ENCODE measurements around the gene STARD3.

The STARD3 gene

DNA sequence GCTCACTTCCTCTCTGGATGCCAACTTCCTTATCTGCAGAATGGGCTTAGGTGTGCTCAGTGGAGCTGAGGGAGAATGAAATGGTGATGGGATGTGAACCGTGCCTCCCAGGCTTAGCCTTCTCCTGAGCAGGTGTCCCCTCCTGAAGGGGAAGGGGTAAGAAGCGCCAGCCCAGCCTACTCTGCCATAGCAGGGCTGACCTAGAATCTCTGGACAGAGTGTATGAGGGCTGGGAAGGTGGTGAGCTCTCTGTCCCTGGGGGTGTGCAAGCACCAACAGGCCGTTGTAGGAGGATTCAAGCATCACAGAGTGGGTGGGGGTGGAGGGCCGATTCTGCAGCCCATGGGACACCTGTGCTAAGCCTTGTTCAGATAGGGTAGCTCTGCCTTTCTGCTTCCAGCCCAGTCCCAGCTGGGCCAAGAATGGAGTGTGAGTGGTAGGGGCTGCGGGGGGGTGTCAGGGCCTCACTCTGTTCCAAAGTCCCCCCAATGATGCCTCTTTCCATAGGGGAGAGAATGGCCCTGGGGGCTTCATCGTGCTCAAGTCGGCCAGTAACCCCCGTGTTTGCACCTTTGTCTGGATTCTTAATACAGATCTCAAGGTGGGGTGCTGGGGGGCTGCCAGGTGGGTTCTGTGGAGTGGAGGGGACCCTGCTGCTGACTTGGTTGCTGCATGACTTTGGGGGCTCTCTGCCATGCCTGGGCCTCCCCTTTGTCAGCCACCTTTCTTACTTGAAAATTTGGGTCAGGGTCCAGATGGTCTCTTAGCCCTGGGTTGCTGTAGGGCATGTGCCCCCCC is 25.0 kb downstream of the STARD3 start:
- no peak for DNase-seq

DNA sequence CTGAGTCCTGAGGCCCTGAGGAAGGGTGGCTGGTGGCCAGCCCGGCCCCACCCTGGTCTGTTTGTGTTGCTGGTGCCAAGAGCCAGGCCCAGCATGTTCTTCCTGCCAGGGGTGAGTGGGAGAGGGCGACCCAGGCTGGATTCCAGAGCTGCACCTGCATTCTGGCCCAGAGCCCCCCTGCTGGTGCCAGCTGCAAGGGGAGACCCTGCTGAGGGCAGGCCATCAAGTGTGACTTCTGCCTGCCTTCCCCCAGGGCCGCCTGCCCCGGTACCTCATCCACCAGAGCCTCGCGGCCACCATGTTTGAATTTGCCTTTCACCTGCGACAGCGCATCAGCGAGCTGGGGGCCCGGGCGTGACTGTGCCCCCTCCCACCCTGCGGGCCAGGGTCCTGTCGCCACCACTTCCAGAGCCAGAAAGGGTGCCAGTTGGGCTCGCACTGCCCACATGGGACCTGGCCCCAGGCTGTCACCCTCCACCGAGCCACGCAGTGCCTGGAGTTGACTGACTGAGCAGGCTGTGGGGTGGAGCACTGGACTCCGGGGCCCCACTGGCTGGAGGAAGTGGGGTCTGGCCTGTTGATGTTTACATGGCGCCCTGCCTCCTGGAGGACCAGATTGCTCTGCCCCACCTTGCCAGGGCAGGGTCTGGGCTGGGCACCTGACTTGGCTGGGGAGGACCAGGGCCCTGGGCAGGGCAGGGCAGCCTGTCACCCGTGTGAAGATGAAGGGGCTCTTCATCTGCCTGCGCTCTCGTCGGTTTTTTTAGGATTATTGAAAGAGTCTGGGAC is 25.8 kb downstream of the STARD3 start:
- DNase-seq = no peak

DNA sequence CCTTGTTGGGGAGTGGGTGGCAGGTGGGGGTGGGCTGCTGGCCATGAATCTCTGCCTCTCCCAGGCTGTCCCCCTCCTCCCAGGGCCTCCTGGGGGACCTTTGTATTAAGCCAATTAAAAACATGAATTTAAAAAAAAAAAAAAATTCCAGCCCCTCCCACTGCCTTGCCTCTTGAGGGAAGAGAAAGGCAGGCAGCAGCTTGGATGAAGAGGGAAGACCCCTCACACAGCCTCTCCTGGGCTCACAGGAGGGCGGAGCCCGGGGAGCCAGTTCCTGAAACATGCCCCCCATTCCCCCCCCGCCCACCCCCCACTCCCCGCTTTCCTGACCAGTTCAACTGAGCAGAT is 26.4 kb downstream of the STARD3 start:
- no peak for DNase-seq

DNA sequence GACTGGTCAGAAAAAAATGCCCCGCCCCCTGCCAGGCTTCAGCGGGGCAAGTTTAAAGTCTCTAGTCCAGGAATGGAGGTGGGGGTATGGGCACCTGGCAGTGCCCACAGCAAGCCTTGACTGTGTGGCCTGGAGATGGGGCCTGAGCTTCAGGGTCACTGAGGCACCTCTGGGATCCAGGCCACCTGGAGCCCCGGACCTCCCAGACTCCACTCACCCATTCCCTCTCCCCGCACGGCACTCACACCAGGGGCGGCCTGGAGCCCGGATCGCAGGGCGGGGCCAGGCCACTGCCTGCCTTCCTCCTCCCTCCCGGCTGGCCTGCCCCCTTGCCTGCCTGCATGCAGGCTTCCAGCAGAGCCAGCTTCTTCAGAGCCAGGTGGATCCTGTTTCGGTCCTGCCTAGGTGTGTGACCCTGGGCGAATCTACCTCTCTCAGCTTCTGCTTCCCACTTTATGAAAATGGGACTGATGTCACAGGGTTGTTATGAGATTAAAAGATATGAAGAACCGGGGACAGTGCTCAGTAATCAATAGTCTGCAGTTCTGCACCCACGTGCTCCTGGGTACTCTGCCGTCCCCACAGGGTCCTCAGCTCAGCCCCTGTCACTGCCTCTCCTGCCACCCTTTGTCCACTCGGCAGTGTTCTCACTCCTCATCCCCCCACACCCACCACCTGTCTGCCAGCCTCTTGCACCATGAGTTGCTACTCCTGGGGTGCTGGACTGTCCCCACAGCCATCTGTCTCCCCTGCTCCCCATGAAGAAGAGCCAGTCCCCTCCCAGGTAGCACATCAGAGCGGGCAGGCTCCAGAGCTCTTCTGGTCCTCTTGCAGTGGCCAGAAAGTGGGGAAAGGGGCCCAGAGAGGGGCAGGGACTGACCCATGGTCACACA is 27.0 kb downstream of the STARD3 start:
- no peak for DNase-seq

DNA sequence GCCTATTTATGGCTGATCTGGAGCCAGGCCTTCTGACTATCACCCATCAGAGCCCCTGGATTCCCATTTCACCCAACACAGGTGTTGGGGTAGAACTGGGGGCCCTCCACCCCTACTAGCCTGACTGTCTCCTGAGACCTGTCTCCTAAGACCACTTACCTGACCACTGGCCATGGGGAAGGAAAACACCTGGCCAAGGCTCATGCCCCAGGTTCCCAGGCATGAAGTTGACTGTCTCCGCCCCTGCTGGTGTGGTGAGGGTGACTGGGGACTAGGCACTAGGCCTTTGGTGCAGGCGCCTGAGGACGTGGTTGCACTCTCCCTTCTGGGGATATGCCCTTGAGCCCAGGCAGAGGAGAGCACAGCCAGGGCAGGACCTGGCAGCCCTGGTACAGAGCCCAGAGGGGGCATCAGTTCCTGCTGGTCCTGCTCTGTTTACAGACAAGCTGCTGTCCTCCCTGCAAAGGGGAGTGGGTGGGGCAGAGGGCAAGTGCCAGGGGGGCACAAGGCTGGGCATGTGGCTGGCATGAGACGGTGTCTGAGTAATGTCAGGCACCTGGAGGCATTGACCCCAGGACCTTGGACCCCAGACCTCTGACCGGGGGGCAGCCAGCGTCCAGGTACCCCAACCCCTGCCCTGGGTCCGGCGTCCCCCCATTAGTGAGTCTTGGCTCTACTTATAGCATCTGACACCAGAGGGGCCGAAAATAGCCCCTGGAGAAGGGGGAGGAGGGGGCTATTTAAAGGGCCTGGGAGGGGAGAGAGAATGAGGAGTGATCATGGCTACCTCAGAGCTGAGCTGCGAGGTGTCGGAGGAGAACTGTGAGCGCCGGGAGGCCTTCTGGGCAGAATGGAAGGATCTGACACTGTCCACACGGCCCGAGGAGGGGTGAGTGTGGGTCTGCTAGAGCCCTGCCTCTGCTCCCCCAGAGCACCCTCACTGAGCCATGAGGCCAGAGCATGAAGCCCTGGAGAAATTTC is 27.9 kb downstream of the STARD3 start, which contains the start of gene TCAP:
TSS of gene TCAP (plus strand) at position 769 of the 981 bp plus-strand sequence. CDS start at position 780, 11 bp downstream.
- no peak for DNase-seq

DNA sequence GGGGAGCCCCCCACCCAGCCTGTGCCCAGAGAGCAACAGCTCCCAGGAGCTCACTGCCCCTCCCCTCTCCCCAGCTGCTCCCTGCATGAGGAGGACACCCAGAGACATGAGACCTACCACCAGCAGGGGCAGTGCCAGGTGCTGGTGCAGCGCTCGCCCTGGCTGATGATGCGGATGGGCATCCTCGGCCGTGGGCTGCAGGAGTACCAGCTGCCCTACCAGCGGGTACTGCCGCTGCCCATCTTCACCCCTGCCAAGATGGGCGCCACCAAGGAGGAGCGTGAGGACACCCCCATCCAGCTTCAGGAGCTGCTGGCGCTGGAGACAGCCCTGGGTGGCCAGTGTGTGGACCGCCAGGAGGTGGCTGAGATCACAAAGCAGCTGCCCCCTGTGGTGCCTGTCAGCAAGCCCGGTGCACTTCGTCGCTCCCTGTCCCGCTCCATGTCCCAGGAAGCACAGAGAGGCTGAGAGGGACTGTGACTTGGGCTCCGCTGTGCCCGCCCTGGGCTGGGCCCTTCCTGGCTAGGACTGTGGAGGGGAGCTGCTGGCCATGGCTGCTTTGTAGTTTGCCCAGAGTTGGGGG is 28.8 kb downstream of the STARD3 start:
- DNase-seq = peak; percentile 25

DNA sequence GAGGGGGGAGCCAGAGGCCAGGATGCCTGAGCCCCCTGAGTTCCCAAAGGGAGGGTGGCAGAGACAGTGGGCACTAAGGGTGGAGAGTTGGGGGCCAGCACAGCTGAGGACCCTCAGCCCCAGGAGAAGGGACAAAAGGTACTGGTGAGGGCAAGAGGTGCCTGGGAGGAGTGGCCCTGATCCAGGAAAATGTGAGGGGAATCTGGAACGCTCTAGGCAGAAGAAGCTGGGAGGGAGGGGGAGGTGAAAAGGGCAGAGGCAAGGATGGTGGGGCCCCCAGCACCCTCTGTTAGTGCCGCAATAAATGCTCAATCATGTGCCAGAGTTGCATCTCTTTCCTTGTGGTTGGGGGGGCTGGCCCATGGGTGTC is 29.3 kb downstream of the STARD3 start:
- DNase-seq = no peak

DNA sequence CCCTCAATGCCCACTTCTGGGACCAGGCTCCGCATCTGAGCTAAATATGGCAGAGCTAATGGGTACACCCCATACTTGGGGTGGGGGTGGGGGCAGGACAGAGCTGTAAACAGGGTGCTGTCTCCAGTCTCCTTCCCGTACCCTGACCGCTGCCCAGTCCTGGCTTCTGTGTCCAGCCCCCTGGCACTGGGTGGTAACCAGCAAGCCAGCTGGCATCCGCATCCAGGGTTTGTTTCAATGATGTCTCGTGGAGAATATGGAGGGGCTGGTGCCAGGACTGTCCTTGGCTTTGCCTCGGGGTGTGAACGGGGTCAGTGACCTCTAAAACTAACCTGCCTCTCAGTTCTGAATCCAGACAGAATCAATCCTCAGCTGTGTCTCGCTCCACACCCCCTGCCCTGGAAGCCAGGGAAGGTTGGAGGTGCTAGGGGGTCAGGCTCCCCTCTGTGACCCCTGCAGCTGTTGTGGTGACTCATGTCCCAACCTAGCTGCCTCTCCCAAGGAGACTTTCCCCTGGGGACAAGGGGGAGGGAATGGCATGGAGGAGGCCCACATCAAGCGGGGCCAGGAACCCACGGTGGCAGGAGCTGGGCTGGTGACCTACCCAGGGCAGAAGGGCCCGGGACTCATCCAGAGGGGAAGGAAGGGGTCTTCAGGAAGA is 29.8 kb downstream of the STARD3 start:
- DNase-seq = no peak

DNA sequence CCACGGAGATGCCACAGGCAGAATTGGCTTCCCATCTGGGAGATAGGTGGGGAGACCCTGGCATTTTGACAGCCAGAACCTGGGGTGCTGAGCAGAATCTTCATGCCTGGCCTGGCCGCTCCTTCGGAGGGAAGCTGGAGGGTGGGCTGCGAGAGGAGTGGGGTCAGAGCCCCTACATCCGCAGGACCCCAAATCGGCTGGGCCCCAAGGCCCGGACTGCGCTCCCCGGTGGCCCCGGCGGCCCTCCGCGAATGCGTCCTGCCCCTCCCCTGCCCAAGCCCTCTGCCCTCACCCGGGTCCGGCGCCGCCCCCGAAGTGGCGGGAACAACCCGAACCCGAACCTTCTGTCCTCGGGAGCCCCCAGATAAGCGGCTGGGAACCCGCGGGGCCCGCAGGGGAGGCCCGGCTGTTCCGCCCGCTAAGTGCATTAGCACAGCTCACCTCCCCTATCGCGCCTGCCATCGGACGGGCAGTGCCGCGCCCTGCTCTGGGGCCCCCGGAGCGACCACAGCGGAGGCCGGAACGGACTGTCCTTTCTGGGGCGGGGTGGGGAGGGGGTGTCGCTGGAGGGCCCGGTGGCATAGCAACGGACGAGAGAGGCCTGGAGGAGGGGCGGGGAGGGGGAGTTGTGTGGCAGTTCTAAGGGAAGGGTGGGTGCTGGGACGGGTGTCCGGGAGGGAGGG is 30.5 kb downstream of the STARD3 start:
- no peak for DNase-seq

DNA sequence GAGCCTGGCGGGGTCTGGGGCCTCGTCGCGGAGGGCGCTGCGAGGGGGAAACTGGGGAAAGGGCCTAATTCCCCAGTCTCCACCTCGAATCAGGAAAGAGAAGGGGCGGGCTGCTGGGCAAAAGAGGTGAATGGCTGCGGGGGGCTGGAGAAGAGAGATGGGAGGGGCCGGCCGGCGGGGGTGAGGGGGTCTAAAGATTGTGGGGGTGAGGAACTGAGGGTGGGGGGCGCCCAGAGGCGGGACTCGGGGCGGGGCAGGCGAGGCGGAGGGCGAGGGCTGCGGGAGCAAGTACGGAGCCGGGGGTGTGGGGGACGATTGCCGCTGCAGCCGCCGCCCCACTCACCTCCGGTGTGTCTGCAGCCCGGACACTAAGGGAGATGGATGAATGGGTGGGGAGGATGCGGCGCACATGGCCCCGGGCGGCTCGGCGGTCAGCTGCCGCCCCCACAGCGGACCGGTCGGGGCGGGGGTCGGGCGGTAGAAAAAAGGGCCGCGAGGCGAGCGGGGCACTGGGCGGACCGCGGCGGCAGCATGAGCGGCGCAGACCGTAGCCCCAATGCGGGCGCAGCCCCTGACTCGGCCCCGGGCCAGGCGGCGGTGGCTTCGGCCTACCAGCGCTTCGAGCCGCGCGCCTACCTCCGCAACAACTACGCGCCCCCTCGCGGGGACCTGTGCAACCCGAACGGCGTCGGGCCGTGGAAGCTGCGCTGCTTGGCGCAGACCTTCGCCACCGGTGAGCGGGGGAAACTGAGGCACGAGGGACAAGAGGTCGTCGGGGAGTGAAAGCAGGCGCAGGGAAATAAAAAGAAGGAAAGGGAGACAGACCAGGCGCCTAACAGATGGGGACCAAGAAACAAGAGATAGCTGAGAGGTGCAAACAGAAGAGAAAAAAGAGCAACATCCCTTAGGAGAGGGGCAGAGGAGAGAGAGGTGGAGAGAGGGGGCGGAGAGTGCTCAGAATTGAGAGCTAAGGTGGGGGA is 31.3 kb downstream of the STARD3 start, which contains the start of gene PNMT:
TSS of gene PNMT (plus strand) at position 509 of the 980 bp plus-strand sequence. CDS start at position 532, 23 bp downstream.
- DNase-seq = peak; percentile 52

DNA sequence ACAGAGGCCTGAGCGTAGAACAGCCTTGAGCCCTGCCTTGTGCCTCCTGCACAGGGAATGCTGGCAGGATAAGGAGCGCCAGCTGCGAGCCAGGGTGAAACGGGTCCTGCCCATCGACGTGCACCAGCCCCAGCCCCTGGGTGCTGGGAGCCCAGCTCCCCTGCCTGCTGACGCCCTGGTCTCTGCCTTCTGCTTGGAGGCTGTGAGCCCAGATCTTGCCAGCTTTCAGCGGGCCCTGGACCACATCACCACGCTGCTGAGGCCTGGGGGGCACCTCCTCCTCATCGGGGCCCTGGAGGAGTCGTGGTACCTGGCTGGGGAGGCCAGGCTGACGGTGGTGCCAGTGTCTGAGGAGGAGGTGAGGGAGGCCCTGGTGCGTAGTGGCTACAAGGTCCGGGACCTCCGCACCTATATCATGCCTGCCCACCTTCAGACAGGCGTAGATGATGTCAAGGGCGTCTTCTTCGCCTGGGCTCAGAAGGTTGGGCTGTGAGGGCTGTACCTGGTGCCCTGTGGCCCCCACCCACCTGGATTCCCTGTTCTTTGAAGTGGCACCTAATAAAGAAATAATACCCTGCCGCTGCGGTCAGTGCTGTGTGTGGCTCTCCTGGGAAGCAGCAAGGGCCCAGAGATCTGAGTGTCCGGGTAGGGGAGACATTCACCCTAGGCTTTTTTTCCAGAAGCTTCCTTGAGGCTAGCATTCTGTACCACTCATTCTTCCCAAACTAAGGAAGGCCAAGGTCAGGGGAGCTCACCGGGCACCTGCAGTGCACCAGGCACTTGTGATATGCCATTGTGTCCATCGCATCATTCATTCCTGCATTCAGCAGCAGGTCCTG is 33.2 kb downstream of the STARD3 start:
- DNase-seq = no peak

DNA sequence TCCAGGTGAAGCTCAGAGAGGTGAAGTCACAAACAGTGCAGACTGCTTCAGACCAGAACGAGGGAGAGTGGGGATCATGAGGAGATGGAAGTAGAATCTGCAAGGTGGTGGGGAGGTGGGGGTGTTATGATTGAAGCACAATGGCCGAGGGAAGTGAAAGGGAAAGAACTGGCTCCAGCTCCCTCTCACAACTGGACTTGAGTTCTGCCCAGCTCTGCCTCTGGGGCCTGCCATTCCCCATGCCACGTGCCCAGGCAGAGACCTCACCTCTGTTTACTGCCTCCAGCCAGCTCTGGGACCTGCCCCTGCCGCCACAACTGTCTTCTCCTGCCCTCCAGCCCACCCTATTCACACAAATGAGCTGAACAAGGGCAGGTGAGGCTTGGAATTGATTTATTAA is 33.8 kb downstream of the STARD3 start:
- DNase-seq = no peak

DNA sequence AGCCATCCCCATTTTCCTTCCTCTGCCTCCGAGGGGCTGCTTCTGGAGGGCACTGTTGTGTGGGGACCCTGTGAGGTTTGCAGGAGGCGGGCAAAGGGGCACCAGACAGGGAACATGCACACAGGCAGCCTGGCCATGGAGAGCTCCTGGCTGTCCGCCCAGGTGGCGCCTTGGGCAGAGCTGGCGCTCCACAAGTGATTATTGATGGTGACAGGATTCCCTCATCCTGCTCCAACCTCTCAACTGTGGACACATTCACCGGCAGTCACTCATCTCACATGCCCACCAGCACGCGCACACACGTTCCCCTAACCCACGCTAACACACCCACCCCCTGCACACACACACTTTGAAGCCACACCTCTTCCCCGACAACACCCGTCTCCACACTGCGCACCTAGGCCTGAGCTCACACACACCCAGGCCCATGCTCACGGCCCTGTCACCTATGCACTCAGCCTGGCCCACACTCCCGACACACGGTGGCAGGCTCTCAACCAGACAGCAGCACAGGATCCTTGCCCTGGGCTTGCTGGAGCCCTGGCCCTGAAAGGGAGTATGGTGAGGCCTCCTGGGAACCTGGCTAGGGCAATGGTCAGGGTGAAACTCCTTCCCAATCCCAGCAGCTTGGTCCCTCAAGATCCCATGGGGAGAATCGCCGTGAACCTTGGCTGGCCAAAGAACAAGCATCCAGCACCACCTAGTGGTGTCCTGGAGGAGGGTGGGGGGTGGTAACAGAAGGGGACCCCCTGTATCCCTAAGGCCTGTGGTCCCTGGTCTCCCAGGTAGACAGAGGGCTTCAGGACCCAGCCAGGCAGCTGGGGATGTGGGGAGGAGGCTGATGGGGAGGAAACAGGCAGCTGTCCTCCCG is 34.9 kb downstream of the STARD3 start:
- DNase-seq = no peak

DNA sequence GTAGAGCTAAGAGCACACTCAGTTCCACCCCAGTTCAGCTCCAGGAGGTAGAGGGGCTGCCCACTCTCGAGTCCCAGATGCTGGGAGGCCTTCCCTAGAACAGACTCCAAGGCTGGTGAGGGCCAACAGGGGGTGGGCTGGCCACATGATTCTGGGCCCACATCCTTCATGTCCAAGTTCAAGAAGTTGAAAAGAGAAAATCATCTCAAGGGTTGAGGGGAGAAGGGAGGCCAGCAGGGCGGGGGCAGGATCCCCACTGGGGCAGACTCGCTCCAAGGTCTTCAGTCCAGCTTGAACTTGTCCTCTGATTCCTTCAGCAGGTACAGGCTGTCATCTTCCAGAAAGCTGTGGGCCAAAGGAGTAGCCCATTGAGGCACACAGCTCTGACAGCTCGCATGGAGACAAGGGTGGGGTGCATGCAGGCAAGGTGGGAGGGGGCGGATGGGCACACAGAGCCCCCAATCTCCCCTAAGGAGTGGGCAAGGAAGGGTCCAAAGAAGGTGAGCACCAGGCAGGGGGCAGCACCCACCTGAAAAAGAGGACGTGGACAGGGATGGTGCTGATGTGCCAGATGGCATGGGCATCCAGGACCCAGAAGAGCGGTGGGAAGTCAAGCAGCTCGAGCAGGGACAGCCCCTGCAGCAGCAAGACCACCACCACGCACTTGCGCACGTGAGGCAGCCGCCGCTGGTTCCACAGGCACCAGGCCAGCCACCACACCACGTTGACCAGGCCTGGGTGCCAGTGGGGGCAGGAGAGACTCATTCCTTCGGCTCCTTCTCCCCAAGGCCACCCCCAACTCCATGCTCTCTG is 35.8 kb downstream of the STARD3 start:
- DNase-seq = no peak

DNA sequence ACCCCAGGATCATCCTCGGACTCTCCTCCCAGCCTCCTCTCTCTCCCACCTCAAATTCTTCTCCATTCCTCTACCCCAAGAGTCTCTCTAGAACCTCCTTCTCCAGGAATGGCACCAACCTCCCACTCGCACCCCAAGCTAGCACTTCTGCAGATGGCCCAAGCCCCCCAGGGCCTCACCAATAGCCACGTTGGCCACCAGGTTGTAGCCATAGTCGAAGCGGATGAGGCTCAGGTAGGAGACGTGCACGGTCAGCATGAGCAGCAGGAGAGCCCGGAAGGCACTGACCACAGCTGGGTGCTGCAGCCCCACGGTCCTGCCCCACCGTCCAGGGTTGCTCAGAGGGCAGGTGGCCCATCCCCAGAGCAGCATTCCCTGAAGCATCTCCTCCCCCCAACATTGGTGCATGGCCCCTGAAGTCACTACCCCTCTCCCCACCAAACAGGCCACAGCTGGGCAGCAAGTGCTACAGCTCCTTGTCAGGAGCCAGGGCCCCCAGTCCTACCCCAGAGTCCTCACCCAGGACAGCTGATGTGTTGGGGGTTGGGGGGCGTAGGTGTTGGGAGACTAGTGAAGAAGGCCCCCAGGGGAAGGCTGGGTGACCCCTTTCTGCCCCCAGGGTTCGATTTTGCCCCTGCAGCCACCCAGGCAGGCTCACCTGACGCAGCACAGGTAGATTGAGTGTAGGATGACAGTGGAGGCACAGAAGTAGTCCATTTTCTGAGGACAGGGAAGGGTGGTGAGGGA is 36.6 kb downstream of the STARD3 start:
- DNase-seq = no peak

Measured in NCI-H2107 (cell line).